NCI-H2081 (cell line): Measurements from ENCODE around the gene ALLC.
"Not testable (repeated sequence)": the region's sequence is repeated elsewhere in the genome, so short reads cannot be mapped to it uniquely, and the experiment has no call there.

Experiments used
- DNase-seq, 2 experiments: peaks; one replicate each; lab custom pipeline; 2025; lab: John Stamatoyannopoulos, UW

The ALLC gene

DNA sequence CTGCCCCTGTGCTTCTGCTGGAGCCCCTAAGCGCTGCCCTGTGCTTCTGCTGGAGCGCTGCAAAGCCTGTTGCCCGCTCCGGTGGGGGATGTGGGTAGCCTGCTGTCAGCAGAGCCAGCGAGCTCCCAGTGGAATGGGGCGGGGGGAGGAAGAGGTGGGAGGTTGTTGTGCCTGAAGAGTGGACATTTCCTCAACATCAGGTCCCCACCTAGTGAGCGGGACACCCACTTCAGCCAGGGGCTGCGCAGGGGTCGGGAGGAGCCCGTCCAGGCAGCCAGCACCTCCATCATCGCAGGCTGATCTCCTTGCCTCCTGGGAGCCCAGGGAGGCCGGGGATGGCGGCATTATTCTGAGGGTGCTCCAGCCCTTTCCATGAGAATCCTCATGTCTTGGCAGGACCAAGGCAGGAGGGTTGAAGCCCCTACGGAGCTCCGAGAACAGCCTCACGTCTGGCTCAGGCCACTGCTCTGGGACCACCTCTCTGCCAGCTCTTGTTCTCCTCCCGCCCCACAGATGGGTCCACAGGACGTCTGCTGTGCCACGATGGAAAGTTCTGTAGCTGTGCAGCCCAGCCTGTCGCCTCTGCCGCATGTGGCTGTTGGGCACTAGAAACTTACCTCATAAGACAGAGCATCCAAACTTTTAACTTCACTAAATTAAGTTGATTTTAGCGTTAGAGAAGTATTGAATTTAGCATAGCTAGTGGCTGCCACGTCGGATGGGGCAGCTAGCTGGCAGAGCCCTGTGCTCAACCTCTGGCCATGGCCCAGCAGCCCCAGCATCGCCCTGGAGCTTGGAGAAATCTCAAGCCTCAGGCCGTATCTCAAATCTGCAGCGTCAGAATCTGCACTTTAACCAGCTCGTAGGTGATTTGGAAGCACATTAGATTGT is 1.9 kb upstream of the ALLC start:
- no peak for DNase-seq

DNA sequence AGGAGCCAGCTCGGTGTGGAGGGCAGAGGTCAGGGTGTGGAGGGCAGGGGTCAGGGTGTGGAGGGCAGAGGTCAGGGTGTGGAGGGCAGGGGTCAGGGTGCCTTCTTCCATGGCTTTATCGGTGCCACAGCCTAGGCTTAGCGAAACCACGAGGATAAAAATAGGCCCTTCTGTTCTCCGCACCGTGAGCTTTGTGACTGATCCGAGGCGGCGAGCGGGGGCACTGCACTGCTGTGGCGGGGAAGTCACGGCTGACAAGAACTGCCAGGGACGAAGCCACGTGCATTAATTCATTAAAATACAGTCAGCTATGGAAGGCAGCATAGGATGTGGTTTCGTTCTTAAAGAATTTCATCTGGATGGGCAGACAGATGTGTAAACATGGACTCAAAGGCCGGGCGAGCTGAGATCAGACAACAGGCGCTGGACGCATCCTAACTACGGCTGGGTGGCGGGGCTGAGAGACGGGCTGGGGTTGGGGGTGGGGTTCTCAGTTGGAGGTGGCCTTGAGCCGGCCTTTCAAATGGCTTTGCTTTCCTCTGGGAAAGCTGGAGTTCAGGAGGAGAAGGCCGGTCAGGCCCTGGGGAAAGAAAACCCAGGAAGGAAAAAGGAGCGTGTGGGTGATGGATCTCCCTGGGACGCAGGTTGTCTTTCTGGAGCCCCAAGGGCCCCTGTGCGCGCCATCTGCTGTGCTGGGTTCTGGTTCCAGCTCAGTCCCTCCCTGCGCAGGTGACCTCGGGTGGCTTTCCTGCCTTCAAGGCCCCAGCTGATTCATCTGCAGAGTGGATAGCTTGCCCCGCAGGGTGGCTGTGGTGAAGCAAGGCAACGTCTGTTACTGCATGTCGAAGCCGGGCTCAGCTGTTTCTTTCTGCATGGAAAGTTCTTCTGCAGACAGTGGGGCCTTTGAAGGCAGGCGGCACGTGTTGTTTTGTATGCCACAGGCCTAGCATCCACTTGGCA is 958 bp upstream of the ALLC start:
- no peak for DNase-seq

DNA sequence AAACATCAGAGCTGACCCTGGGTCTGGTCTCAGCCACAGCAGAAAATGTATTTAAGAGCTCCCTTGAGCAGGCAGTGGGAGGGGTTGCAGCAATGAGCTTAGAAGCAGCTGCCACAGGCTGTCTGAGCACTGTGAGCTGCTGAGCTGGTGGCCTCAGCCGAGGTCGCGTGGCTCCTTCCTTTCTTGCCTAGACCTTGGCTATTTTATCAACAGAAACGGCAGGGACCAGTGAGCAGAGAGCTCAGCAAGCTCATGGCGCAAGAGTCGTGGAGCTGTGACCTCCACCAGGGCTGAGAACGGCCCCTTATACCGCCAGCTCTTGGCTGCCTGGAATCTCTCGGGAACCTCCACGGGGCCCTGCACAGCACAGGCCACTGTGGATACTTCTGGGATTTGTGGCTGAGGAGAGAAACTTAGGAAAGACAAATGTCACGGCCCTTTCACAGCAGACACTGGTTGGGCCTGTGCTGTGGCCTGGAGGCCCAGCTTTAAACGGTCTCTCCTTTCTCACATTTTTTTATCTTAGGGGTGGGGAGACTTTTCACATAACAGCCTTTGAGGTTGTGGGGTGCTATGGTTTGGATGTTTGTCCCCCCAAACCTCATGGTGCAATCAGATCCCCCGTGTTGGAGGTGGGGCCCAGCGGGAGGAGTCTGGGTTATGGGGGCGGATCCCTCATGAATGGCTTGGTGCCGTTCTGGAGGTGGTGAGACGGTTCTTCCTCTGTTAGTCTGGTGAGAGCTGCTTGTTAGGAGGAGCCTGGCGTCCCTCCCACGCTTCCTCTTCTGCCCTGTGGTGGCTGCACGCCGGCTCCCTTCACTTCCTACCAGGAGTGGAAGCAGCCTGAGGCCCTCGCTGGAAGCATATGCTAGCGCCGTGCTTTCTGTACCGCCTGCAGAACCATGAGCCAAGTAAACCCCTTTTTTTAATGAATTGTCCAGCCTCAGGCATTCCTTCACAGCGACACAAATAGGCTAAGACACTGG is 1.7 kb downstream of the ALLC start:
- no peak for DNase-seq

DNA sequence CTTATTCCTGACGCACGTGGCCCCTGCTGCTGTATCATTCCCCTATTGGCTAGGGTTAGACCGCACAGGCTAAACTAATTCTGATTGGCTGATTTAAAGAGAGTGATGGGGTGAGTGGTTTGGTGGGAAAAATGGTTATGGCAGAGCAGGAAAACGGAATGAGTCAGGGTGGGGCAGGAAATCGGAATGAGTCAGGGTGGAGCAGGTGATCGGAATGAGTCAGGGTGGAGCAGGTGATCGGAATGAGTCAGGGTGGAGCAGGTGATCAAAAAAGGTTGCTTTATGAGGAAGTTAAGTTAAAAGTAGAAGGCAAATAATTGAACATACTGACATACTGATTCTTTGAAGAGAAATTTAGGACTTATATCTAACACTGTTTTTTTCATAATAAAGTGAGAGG is 2.6 kb downstream of the ALLC start:
- DNase-seq, result not testable (repeated sequence)

DNA sequence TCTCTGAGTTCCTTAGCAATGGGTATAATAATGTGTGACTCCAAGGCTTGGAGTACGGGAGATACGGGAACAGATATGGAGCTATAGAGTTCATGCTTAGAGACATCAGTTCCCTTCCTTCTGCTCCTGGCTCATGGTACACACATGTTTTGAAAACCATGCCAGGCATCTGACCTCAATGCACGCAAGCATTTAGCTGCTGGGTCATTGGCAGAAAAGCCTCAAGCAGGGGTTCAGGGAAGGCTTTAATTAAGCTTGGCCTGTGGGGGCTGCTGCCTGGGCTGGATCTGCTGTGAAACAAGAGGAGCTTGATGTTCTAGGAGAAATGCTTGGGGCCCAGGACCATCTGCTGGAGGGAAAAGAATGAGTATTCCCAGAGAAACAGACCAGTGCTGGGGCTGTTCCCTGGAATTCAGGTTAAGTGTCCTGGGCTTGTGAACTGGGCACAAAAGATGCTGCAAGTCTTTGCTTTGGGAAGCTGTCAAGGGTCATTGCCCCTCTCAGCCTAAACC is 3.2 kb downstream of the ALLC start:
- no peak for DNase-seq

DNA sequence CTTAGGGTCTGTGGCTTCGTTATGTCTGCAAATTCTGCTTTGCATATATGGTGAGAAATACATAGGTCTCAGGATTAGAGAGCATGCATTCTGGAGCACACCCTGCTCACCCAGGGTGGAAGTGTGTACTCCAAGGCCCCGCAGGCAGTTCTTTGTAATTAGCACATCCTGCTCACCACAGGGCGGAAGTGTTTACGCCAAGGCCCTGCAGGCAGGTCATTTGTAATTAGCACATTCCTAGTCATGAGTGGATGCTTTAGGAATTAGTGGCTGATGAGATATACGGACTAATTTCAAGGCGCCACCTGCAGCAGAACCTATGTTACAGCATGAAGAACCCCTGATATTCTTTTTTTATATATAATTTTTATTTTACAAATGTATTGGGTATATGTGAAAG is 4.2 kb downstream of the ALLC start:
- DNase-seq, result peak in 1 of 2 experiments; percentile 57

DNA sequence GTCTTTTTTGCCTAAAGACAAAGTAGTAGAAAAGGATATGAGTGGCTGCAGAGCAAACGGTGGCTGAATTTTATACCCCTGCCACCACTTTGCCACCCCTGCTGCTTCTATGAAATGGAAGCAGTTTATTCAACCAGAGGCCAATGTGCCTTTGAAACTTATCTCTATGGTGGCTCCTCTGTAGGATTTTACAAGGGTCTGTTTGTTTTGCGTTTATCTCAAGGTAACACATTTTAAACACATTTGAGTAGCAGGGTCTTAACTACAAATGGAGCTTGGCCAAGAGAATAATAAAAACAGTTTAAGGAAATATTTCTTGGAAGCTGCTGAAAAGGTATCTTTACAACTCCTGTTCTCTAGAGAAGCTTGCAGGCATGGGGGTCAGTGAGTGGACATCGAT is 6.1 kb downstream of the ALLC start:
- DNase-seq, result no peak

DNA sequence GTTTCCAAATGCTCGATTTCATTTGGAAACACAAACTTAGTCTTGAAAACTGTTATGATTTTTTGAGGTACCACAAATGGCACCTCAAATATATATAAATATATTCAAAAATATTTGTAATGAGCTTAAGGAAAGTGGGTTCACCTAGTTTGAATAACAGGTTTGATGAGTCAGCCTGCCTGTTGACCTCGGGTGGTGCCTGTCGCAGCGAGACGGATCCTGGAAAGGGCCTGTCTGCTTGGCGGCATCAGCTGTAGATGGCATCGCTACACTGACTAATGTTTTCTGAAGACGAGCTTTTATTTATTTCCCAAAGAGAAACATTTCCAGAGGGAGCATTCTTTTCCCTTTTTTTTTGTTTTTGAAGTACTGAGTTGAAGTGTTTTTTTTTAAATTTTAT is 6.9 kb downstream of the ALLC start:
- no peak for DNase-seq

DNA sequence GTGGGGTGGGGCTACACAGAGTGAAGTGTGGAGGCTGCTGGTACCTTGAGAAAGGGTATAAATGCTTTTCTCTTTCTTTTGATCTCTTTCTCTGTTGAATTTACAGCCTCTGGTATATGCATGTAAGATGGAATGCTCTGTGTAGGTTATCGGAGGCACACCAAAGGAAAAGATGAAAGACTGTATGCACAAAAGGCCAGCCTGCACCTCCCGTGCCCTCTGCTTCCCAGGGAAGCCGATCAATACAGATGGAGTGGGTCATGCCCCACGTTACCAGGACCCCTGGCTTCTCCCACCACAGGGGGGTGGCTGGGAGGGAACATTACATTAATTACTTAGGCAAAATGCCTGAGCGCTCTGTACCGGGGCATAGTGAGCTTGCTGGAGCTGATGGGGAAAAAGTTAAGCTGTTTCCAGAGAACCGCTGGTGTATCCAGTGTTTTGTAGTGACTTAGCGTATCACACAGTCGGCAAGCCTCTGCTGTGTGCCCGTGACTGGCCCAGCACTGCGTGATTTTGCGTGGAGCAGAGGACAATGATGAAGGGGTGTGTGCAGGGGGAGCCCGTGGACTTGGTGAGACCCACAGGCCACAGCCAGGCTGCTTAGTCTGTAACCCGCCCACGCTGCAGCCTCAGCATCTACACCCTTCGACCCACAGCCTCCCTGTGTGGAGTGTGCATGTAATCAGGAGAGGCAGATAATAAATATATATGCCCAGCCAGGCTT is 8.0 kb downstream of the ALLC start:
- DNase-seq, result no peak

DNA sequence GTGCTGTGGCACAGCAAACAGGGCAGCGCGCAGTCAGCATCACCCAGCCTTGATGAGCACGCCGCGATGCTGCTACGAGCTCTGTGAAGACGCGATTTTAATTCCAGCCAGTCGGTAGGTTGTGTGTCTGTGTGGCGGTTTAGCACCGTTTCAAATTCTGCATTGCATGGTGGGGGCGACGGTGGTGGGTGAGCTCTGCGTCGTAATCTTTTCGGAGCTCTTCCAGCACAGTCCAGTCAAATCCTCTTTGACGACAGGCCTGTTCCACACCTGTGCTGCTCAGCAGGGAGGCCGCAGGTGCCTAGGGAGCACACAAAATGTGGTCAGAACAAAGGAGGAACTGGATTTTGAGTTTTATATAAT is 8.6 kb downstream of the ALLC start:
- no peak for DNase-seq

DNA sequence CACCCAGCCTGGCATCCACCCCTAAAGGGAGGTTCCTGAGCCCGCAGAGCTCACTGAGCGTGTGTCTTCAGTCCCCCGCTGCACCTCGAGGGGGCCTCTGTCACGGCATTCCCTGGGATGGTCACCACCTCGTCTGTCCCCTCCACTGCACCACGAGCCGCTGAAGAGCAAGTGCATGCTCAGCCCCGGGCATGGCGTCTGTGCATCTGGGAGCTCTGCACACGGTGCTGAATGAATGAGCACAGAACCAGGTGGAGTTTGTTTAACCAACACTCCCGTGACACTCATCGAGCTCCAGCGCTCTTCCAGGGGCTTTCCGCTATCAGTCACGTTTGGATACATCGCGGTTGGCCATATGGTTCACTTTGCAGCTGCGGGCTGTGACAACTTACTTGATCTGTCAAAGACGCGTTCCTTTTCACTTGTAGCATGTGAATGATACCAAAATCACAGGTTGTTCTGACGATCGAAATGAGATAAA is 9.2 kb downstream of the ALLC start:
- DNase-seq, result no peak

DNA sequence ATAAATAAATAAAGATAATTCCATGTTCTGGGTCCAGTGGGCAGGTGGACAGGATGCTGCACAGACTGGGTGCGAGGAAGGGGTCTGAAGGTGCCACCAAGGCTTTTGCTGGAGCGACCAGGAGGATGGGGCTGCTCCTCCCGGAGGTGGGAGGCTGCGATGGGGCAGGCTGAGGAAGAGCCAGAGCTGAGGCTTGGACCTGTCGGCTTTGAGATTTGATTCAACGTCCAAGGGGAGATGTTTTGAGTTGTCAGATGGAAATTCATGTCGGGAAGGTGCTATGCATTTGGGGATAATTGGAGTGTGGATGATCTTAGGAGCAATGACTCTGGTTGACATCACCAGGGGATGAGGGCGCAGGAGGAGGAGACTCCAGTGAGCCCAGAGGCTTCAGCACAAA is 11.7 kb downstream of the ALLC start:
- DNase-seq, result no peak

DNA sequence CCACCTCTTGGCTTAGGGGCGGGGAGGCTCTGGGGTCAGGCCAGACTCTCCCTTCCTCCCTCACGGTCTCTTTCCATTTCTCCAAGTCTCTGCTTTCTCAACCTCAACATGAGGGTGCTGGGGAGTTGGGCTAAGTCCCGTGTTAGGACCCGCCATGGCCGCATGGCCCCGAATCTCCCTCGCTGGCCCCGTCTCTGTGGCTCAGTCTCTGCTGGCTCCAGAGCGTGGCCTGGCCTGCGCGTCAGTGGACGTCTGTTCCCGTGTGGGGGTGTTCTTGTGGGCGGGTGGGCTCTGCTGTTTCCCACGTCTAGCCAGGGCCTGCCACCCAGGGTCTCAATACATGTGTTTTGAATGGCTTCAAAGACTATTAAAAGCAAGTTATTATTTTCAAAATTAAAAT is 12.4 kb downstream of the ALLC start:
- no peak for DNase-seq

DNA sequence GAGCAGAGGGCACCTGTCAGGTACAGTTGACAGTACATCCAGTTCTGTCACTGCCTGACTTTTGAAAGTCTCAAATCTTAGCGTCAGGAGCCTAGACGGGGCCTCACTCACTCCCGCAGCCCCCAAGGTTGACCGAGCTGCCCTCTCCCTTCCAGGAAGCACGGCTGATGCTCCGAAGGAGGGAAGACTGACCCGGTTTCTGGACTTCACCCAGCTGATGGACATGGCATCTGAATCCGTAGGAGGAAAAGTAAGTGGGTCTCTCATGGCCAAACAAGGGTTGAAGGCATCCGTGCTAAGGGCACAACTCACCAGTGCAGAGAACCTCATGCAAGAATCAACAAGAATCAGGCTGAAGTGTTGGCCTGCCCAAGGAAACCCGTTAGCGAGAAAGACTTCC is 12.9 kb downstream of the ALLC start:
- DNase-seq, result no peak

DNA sequence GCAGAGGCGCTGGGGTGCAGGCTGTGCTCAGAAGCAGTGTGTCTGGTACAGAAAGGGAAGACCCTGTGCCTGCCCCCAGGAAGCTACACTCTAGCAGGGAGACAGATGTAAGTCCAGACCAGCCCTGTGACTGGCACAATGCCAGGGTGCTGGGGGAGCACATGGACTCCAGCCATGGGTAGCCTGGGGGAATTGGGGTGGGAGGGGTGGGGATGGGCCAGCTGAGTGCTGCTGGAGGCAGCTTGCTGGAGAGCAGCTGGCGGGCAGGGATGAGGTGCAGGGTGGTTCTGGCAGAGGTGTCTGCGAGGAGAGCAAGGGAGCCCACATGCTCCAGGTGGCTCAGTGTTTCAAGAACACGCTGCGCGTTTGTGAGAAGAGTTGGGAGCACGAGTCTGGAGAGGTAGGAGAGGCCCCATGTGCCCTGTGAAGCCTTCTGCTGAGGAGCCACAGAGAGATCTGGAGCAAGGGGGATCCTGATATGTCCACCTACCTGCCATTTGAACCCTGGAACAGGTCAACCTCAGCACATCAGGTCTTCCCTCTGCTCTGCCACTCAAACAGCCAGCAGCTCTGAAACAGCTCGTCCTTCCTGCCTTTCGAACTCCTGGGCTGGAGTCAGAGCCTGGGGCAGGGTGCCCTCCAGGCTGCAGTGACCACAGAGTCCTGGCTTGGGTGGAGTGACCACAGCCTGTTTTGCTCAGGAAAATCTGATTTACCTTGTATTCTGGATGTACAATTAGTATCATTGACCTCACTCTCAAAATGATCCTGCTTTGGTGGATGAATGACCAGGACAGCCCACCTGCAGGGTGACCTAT is 15.1 kb downstream of the ALLC start:
- DNase-seq, result peak in 1 of 2 experiments; percentile 12

DNA sequence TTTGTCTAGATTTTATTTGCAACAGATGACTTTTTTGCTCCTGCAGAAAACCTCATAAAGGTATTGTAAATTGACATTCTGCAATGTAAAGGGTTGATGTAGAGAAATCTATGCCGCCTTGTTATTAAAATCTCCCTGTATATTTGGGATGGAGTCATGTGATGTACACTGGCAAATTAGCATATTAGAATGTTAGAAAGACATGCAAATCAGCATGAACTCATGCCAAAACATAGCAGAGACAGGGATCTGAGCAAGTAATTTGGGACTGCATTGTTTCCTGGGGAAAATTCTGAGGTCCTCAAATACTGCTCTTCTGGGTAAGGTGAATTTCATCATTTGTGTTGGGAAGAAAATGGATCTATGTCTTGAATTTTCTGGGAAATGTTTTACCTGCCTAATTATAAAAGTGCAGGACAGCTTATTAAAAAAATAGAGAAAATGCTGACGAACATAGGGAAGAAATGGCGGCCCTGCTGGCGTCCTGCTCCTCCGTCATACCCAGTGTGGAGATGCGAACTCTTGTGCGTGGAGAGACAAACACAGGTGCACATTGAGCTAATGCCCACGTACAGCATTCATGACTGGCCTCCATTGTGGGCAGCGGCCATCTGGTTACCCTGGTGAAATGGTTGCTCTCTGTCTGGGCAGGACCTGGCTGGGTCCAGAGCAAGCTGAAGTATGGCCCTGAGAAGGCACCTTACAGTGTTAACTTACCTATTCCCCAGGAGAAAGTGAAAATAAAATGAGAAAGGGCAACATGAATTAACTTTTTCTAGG is 16.3 kb downstream of the ALLC start:
- no peak for DNase-seq

DNA sequence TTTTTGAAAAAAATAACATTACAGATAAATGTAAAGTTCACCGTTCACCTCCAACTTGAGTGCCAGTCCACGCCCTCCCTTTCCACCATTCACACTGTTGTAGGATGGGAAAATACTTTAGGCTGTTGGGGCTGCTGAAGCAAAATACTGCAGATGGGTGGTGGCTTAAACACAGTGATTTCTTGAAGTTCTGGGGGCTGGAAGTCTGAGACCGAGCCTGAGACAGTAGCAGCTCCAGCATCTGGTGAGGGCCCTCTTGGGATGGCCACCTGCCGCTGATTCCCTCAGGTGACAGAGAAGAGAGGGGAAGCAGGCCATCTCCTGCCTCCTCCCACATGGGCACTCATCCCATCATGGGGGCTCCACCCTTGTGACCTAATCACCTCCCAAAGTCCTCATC is 17.7 kb downstream of the ALLC start:
- DNase-seq, result no peak

DNA sequence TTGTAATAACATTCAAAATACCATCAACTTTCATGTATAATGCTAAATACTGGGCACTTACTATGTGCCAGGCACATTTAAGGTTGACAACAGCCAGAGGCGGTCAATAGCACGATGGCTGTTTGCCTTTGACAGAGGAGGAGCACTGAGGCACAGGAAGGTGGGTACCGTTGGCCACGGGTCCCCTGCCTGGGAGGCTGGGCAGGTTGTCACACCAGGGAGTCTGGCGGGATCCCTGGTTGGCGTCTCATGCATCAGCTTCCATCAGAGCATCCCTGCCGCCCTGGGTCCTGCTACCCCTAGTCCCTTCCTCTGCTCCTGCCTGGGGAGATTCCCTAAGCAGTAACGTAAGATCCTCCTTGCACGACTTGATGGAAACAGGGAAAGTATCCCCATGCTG is 19.4 kb downstream of the ALLC start:
- no peak for DNase-seq

DNA sequence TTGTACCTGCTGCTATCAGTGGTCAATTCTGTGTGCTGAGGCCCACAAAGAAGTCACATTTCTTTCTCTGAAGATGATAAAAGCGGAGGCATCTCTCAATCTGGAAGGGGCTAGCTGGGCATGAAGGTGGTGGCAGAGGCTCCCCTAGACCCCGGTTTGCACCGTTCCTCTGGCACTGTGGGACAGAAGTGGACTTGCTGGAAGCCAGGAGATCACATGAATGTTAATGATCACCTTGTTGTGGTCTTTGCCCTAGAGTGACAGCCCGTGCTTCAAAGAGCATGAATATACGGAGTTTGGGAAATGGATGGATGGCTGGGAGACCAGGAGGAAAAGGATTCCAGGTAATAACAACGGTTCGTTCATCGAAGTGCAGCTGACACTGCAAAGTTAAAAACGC is 20.2 kb downstream of the ALLC start:
- no peak for DNase-seq
